Measurements from ENCODE around the gene ERAS. TPM values are rescaled to one million over a fixed set of nuclear protein-coding genes. Genes with fewer than 3 reads are reported as not detected.

The ERAS gene
- total RNA-seq, 1 experiment from 2014 or later, result not detected

- ChIA-PET CTCF (no interaction called here), POLR2A (ENCODE audit: low non-redundant PET) (no interaction called here)
- Histone ChIP-seq H3K36me3 (ENCODE audit: insufficient read depth, low read length, poor library complexity, severe bottlenecking) (no peaks in the 10 kb centered on the region), H3K4me3 (ENCODE audit: low read depth, low read length, poor library complexity, severe bottlenecking) (no peak overlapping the region), H3K4me1 (ENCODE audit: insufficient read depth, low read length, poor library complexity, severe bottlenecking) (no peaks in the 10 kb centered on the region), H3K27ac (ENCODE audit: low read depth, low read length, poor library complexity, severe bottlenecking) (no peak overlapping the region), H3K9me3 (ENCODE audit: low read depth, low read length, poor library complexity, severe bottlenecking) (no peaks in the 10 kb centered on the region), H3K27me3 (replicated peaks; ENCODE audit: insufficient read depth, low read depth, low read length, poor library complexity) (no peaks in the 10 kb centered on the region)
- TF ChIP-seq EZH2 (IDR thresholded peaks at IDR 0.05; ENCODE audit: borderline replicate concordance, low read depth, low read length, poor library complexity, severe bottlenecking), result no peak
- 0 out of 2 replicates have a peak, but pooled peaks have one; percentile 13 for TF ChIP-seq CTCF (conservative IDR thresholded peaks at IDR 0.05; ENCODE audit: low read depth, low read length)
- no peak for DNase-seq (ENCODE audit: low spot score)
- intact Hi-C loops (cut with micrococcal nuclease; ENCODE audit: unreplicated experiment), result loop anchor here (10.0 kb wide), 2 partner anchors 89 to 139 kb away; partner anchors contain the start of genes PQBP1 and TIMM17B
- no TSS peak for BruUV-seq (replicated peaks)
Measured at GRCh38 chrX:48806081-48806480, 20.2 kb upstream of the ERAS start.

- TF ChIP-seq CTCF (conservative IDR thresholded peaks at IDR 0.05; ENCODE audit: low read depth, low read length) (no peak), EZH2 (IDR thresholded peaks at IDR 0.05; ENCODE audit: borderline replicate concordance, low read depth, low read length, poor library complexity, severe bottlenecking) (no peak)
- Histone ChIP-seq H3K9me3 (ENCODE audit: low read depth, low read length, poor library complexity, severe bottlenecking) (no peaks in the 10 kb centered on the region), H3K27me3 (replicated peaks; ENCODE audit: insufficient read depth, low read depth, low read length, poor library complexity) (no peaks in the 10 kb centered on the region), H3K36me3 (ENCODE audit: insufficient read depth, low read length, poor library complexity, severe bottlenecking) (no peaks in the 10 kb centered on the region), H3K4me3 (ENCODE audit: low read depth, low read length, poor library complexity, severe bottlenecking) (no peak overlapping the region), H3K4me1 (ENCODE audit: insufficient read depth, low read length, poor library complexity, severe bottlenecking) (no peaks in the 10 kb centered on the region), H3K27ac (ENCODE audit: low read depth, low read length, poor library complexity, severe bottlenecking) (no peak overlapping the region)
- intact Hi-C loops (cut with micrococcal nuclease; ENCODE audit: unreplicated experiment), result no loop called here
- no TSS peak for BruUV-seq (replicated peaks)
- ChIA-PET CTCF (no interaction called here), POLR2A (ENCODE audit: low non-redundant PET) (no interaction called here)
- no peak for DNase-seq (ENCODE audit: low spot score)
Measured at GRCh38 chrX:48813644-48814043, 12.7 kb upstream of the ERAS start.

GRCh38 chrX:48814722-48815121 is 11.6 kb upstream of the ERAS start:
- ChIA-PET POLR2A (ENCODE audit: low non-redundant PET) (no interaction called here), CTCF (no interaction called here)
- Histone ChIP-seq H3K36me3 (ENCODE audit: insufficient read depth, low read length, poor library complexity, severe bottlenecking) (no peaks in the 10 kb centered on the region), H3K4me1 (ENCODE audit: insufficient read depth, low read length, poor library complexity, severe bottlenecking) (no peaks in the 10 kb centered on the region), H3K4me3 (ENCODE audit: low read depth, low read length, poor library complexity, severe bottlenecking) (no peak overlapping the region), H3K27me3 (replicated peaks; ENCODE audit: insufficient read depth, low read depth, low read length, poor library complexity) (no peaks in the 10 kb centered on the region), H3K27ac (ENCODE audit: low read depth, low read length, poor library complexity, severe bottlenecking) (no peak overlapping the region), H3K9me3 (ENCODE audit: low read depth, low read length, poor library complexity, severe bottlenecking) (no peaks in the 10 kb centered on the region)
- no TSS peak for BruUV-seq (replicated peaks)
- TF ChIP-seq CTCF (conservative IDR thresholded peaks at IDR 0.05; ENCODE audit: low read depth, low read length) (no peak), EZH2 (IDR thresholded peaks at IDR 0.05; ENCODE audit: borderline replicate concordance, low read depth, low read length, poor library complexity, severe bottlenecking) (no peak)
- no peak for DNase-seq (ENCODE audit: low spot score)
- intact Hi-C loops (cut with micrococcal nuclease; ENCODE audit: unreplicated experiment), result no loop called here

Data from A673 (cell line).